Suprapubic skin (tissue), 4 donors: ENCODE results near the gene RNASE11.

Source experiments
- EP300 ChIP-seq: sonication (generic); formaldehyde crosslinking; IDR thresholded peaks from one replicate; pipeline ENCODE4 v1.6.1; 2017; ENCODE audit warnings: antibody characterized with exemption
- POLR2A ChIP-seq, 2 donors: fragments of 450-650 bp; IDR thresholded peaks; one replicate each; pipeline ENCODE4 v1.6.1; 2017; ENCODE audit warnings: antibody characterized with exemption in 2 of 2, mild to moderate bottlenecking in 2 of 2, moderate library complexity in 2 of 2
- POLR2AphosphoS5 ChIP-seq, 3 donors: sonication (generic); formaldehyde crosslinking; IDR thresholded peaks; one replicate each; pipeline ENCODE4 v1.6.1; 2017; ENCODE audit warnings: antibody characterized with exemption in 3 of 3
- TF ChIP-seq, protein P1 (sequence below), 2 donors: fragments of 200-600 bp in 1 of 2; fragments of 450-650 bp in 1 of 2; sonication (generic) in 1 of 2; IDR thresholded peaks; one replicate each; pipeline ENCODE4 v1.5.1; 2016 to 2019; ENCODE audit warnings: antibody characterized with exemption in 2 of 2, mild to moderate bottlenecking in 1 of 2, moderate library complexity in 1 of 2

DNA sequence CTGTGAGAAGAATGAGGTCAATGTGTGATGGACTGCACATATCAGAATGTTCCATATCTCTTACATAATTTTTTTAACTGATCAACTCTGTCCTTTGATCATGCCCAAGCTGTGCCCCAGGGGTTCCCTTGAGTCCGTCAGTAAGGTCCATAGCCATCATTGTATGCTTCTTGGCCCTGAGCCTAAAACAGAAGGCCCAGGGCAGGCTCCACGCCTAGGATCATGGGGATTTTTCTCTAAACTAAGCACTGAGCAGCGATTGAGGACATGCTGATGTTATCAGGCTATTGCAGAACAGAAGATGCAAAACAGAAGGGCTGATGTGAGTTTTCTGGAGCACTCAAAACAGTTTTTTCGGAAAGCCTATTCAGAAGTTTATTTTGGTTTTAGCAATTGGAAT is 47.9 kb downstream of the RNASE11 start:
- TF ChIP-seq, protein P1, sequence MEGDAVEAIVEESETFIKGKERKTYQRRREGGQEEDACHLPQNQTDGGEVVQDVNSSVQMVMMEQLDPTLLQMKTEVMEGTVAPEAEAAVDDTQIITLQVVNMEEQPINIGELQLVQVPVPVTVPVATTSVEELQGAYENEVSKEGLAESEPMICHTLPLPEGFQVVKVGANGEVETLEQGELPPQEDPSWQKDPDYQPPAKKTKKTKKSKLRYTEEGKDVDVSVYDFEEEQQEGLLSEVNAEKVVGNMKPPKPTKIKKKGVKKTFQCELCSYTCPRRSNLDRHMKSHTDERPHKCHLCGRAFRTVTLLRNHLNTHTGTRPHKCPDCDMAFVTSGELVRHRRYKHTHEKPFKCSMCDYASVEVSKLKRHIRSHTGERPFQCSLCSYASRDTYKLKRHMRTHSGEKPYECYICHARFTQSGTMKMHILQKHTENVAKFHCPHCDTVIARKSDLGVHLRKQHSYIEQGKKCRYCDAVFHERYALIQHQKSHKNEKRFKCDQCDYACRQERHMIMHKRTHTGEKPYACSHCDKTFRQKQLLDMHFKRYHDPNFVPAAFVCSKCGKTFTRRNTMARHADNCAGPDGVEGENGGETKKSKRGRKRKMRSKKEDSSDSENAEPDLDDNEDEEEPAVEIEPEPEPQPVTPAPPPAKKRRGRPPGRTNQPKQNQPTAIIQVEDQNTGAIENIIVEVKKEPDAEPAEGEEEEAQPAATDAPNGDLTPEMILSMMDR (IDR thresholded peaks at IDR 0.05), result no peak
- no peak for TF ChIP-seq POLR2A (IDR thresholded peaks at IDR 0.05)
- TF ChIP-seq EP300, result no peak
- no peak for TF ChIP-seq POLR2AphosphoS5 (IDR thresholded peaks at IDR 0.05)
